GM12878 (cell line): ENCODE measurements around the gene STK33. TPM values are rescaled to one million over a fixed set of nuclear protein-coding genes. Genes with fewer than 3 reads are reported as not detected.

Experiments used
- BHLHE40 ChIP-seq, 2 experiments: fragments of 450-650 bp in 1 of 2; IDR thresholded peaks; 2 replicates each; pipeline ENCODE4 v1.6.1; 2011 to 2017; ENCODE audit warnings: low read depth in 2 of 2, borderline replicate concordance in 1 of 2, improper control_type of control experiment in 1 of 2, low read length in 1 of 2, mild to moderate bottlenecking in 1 of 2
- DPF2 ChIP-seq: fragments of 450-650 bp; IDR thresholded peaks from 2 replicates; pipeline ENCODE4 v1.6.1; 2017; ENCODE audit warnings: mild to moderate bottlenecking
- EED ChIP-seq: sonication (generic); IDR thresholded peaks from 2 replicates; pipeline ENCODE4 v1.6.1; 2016; ENCODE audit warnings: antibody characterized with exemption, low read depth
- FOXK2 ChIP-seq: fragments of 450-650 bp; IDR thresholded peaks from 2 replicates; pipeline ENCODE4 v1.6.1; 2017; ENCODE audit warnings: mild to moderate bottlenecking, moderate library complexity
- GATAD2B ChIP-seq: fragments of 450-650 bp; conservative IDR thresholded peaks from 2 replicates; pipeline ENCODE4 v1.6.1; 2017; ENCODE audit warnings: low read depth, mild to moderate bottlenecking, moderate library complexity
- HDAC2 ChIP-seq: fragments of 200-600 bp; sonication (generic); IDR thresholded peaks from 2 replicates; pipeline ENCODE4 v1.6.1; 2017
- IKZF1 ChIP-seq: fragments of 450-650 bp; conservative IDR thresholded peaks from 2 replicates; pipeline ENCODE4 v1.6.1; 2017; ENCODE audit warnings: antibody characterized with exemption, mild to moderate bottlenecking
- KDM1A ChIP-seq: fragments of 200-600 bp; sonication (generic); IDR thresholded peaks from 2 replicates; pipeline ENCODE4 v1.6.1; 2016; ENCODE audit warnings: borderline replicate concordance
- NFXL1 ChIP-seq: fragments of 450-650 bp; IDR thresholded peaks from 2 replicates; pipeline ENCODE4 v1.6.1; 2017; ENCODE audit warnings: antibody characterized with exemption, mild to moderate bottlenecking, borderline replicate concordance
- NR2C1 ChIP-seq: fragments of 450-650 bp; IDR thresholded peaks from 2 replicates; pipeline ENCODE4 v1.6.1; 2017; ENCODE audit warnings: antibody characterized with exemption, mild to moderate bottlenecking, moderate library complexity
- PML ChIP-seq: IDR thresholded peaks from 2 replicates; pipeline ENCODE4 v1.6.1; 2012; ENCODE audit warnings: low read length, inconsistent platforms
- STAT3 ChIP-seq: IDR thresholded peaks from 2 replicates; pipeline ENCODE4 v1.6.1; 2011; ENCODE audit warnings: low read depth, low read length, improper control_type of control experiment
- TARDBP ChIP-seq: IDR thresholded peaks from 2 replicates; pipeline ENCODE4 v1.6.1; 2016; ENCODE audit warnings: borderline replicate concordance
- polyA plus RNA-seq, 11 experiments: library from polyadenylated mRNA; depleted of rRNA in 4 of 11; unstranded in 6 of 11; stranded (reverse) in 5 of 11; fragments of >200 nt; fragmentation: Nextera tagmentation in 4 of 11; fragmentation: Illumina TruSeq in 1 of 11; extraction: Ambion mirVana in 4 of 11; extraction: Trizol in 1 of 11; gene quantifications; 1 replicate in 1 of 11; 2 replicates in 10 of 11; pipeline versions ENCODE4 v1.2.1 to v1.2.3, GENCODE V29; 2011 to 2016; ENCODE audit warnings: inconsistent platforms in 2 of 11, missing spikeins in 2 of 11, low read depth in 1 of 11
- total RNA-seq, 4 experiments: library from RNA; depleted of rRNA in 3 of 4; stranded (reverse); fragments of >200 nt in 3 of 4; fragmentation: Illumina TruSeq in 1 of 4; extraction: Trizol in 1 of 4; gene quantifications; 2 replicates each; pipeline versions ENCODE4 v1.2.1 to v1.2.3, GENCODE V29; 2013 to 2021
- TF ChIP-seq, protein P1 (sequence below): IDR thresholded peaks from 2 replicates; pipeline ENCODE4 v1.6.1; 2012; ENCODE audit warnings: mild to moderate bottlenecking, low read depth, low read length
- TF ChIP-seq, protein P2 (sequence below): fragments of 450-650 bp; IDR thresholded peaks from 2 replicates; pipeline ENCODE4 v1.6.1; 2017; ENCODE audit warnings: mild to moderate bottlenecking, low read depth, inconsistent platforms; ENCODE audit not compliant: poor library complexity, severe bottlenecking
- TF ChIP-seq, protein P3 (sequence below): IDR thresholded peaks from 2 replicates; pipeline ENCODE4 v1.6.1; 2012; ENCODE audit warnings: low read depth, low read length, improper control_type of control experiment
- TF ChIP-seq, protein P4 (sequence below): fragments of 450-650 bp; IDR thresholded peaks from 2 replicates; pipeline ENCODE4 v1.6.1; 2017; ENCODE audit warnings: mild to moderate bottlenecking, moderate library complexity
- TF ChIP-seq, protein P5 (sequence below): fragments of 450-650 bp; IDR thresholded peaks from 2 replicates; pipeline ENCODE4 v1.6.1; 2017; ENCODE audit warnings: mild to moderate bottlenecking, moderate library complexity

Gene STK33
- total and polyA plus RNA-seq, 10 of the 15 experiments (the other 5 are each of a cell fraction or from before 2014, with no cell fraction given), result 5.2 to 27.3 (median 18.3) TPM

DNA sequence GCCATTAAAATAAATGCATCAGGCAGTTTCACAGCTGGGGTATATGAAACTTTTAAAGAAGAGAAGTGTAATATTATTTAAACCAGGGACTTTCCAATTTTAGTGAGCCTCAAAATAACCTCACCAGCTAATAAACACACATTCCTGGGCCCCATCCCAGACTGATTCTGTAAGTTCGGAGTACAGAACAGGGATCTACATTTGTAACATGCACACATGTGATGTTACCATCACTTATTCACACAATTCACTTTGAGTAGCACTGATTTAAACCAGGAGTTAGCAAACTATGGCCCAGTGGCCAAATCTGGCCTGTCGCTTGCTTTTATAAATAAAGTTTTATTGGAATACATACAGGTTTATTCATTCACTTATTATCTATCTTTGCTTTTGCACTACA, 62.0 kb downstream of the STK33 start (continued):
- TF ChIP-seq, protein P1, sequence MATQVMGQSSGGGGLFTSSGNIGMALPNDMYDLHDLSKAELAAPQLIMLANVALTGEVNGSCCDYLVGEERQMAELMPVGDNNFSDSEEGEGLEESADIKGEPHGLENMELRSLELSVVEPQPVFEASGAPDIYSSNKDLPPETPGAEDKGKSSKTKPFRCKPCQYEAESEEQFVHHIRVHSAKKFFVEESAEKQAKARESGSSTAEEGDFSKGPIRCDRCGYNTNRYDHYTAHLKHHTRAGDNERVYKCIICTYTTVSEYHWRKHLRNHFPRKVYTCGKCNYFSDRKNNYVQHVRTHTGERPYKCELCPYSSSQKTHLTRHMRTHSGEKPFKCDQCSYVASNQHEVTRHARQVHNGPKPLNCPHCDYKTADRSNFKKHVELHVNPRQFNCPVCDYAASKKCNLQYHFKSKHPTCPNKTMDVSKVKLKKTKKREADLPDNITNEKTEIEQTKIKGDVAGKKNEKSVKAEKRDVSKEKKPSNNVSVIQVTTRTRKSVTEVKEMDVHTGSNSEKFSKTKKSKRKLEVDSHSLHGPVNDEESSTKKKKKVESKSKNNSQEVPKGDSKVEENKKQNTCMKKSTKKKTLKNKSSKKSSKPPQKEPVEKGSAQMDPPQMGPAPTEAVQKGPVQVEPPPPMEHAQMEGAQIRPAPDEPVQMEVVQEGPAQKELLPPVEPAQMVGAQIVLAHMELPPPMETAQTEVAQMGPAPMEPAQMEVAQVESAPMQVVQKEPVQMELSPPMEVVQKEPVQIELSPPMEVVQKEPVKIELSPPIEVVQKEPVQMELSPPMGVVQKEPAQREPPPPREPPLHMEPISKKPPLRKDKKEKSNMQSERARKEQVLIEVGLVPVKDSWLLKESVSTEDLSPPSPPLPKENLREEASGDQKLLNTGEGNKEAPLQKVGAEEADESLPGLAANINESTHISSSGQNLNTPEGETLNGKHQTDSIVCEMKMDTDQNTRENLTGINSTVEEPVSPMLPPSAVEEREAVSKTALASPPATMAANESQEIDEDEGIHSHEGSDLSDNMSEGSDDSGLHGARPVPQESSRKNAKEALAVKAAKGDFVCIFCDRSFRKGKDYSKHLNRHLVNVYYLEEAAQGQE, result no peak
- TF ChIP-seq, protein P2, sequence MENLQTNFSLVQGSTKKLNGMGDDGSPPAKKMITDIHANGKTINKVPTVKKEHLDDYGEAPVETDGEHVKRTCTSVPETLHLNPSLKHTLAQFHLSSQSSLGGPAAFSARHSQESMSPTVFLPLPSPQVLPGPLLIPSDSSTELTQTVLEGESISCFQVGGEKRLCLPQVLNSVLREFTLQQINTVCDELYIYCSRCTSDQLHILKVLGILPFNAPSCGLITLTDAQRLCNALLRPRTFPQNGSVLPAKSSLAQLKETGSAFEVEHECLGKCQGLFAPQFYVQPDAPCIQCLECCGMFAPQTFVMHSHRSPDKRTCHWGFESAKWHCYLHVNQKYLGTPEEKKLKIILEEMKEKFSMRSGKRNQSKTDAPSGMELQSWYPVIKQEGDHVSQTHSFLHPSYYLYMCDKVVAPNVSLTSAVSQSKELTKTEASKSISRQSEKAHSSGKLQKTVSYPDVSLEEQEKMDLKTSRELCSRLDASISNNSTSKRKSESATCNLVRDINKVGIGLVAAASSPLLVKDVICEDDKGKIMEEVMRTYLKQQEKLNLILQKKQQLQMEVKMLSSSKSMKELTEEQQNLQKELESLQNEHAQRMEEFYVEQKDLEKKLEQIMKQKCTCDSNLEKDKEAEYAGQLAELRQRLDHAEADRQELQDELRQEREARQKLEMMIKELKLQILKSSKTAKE, result peak; percentile 74
- no peak for TF ChIP-seq GATAD2B
- TF ChIP-seq, protein P3, sequence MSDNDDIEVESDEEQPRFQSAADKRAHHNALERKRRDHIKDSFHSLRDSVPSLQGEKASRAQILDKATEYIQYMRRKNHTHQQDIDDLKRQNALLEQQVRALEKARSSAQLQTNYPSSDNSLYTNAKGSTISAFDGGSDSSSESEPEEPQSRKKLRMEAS, result no peak
- no peak for TF ChIP-seq NR2C1
- TF ChIP-seq TARDBP, result no peak
- no peak for TF ChIP-seq EED
- no peak for TF ChIP-seq NFXL1
- TF ChIP-seq STAT3, result no peak
- TF ChIP-seq, protein P4, sequence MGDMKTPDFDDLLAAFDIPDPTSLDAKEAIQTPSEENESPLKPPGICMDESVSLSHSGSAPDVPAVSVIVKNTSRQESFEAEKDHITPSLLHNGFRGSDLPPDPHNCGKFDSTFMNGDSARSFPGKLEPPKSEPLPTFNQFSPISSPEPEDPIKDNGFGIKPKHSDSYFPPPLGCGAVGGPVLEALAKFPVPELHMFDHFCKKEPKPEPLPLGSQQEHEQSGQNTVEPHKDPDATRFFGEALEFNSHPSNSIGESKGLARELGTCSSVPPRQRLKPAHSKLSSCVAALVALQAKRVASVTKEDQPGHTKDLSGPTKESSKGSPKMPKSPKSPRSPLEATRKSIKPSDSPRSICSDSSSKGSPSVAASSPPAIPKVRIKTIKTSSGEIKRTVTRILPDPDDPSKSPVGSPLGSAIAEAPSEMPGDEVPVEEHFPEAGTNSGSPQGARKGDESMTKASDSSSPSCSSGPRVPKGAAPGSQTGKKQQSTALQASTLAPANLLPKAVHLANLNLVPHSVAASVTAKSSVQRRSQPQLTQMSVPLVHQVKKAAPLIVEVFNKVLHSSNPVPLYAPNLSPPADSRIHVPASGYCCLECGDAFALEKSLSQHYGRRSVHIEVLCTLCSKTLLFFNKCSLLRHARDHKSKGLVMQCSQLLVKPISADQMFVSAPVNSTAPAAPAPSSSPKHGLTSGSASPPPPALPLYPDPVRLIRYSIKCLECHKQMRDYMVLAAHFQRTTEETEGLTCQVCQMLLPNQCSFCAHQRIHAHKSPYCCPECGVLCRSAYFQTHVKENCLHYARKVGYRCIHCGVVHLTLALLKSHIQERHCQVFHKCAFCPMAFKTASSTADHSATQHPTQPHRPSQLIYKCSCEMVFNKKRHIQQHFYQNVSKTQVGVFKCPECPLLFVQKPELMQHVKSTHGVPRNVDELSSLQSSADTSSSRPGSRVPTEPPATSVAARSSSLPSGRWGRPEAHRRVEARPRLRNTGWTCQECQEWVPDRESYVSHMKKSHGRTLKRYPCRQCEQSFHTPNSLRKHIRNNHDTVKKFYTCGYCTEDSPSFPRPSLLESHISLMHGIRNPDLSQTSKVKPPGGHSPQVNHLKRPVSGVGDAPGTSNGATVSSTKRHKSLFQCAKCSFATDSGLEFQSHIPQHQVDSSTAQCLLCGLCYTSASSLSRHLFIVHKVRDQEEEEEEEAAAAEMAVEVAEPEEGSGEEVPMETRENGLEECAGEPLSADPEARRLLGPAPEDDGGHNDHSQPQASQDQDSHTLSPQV, result no peak
- TF ChIP-seq HDAC2, result no peak
- TF ChIP-seq FOXK2, result no peak
- TF ChIP-seq, protein P5, sequence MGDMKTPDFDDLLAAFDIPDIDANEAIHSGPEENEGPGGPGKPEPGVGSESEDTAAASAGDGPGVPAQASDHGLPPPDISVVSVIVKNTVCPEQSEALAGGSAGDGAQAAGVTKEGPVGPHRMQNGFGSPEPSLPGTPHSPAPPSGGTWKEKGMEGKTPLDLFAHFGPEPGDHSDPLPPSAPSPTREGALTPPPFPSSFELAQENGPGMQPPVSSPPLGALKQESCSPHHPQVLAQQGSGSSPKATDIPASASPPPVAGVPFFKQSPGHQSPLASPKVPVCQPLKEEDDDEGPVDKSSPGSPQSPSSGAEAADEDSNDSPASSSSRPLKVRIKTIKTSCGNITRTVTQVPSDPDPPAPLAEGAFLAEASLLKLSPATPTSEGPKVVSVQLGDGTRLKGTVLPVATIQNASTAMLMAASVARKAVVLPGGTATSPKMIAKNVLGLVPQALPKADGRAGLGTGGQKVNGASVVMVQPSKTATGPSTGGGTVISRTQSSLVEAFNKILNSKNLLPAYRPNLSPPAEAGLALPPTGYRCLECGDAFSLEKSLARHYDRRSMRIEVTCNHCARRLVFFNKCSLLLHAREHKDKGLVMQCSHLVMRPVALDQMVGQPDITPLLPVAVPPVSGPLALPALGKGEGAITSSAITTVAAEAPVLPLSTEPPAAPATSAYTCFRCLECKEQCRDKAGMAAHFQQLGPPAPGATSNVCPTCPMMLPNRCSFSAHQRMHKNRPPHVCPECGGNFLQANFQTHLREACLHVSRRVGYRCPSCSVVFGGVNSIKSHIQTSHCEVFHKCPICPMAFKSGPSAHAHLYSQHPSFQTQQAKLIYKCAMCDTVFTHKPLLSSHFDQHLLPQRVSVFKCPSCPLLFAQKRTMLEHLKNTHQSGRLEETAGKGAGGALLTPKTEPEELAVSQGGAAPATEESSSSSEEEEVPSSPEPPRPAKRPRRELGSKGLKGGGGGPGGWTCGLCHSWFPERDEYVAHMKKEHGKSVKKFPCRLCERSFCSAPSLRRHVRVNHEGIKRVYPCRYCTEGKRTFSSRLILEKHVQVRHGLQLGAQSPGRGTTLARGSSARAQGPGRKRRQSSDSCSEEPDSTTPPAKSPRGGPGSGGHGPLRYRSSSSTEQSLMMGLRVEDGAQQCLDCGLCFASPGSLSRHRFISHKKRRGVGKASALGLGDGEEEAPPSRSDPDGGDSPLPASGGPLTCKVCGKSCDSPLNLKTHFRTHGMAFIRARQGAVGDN, result no peak
- peak; percentile 84 for TF ChIP-seq DPF2
- TF ChIP-seq IKZF1, result peak; percentile 59; the same call in 1 of the 2 replicates
- TF ChIP-seq KDM1A, result no peak
- no peak for TF ChIP-seq PML
- TF ChIP-seq BHLHE40 (IDR thresholded peaks at IDR 0.05; ENCODE audit: borderline replicate concordance in 1 of 2, low read depth in 2 of 2, low read length in 1 of 2), result 0 out of 4 replicates have a peak, but pooled peaks of 1 of the 2 experiments have one; percentile 9
